ENCODE results near the gene NT5DC2. TPM values are rescaled to one million over a fixed set of nuclear protein-coding genes. Genes with fewer than 3 reads are reported as not detected.
"Not testable (repeated sequence)": the region's sequence is repeated elsewhere in the genome, so short reads cannot be mapped to it uniquely, and the experiment has no call there.

NT5DC2 gene
- total and polyA plus RNA-seq, 7 donors = 6.8 to 13.7 (median 10.3) TPM

- WGBS, 3 donors = 86 to 90% (median 89%) methylated on average over 25 of the region's 25 CpGs
- Histone ChIP-seq H3K36me3 (ENCODE audit: insufficient read depth in 1 of 2, low read depth in 1 of 2) (peaks cover 0 to 5% of the 10 kb centered on the region in 2 donors), H3K27ac (no peak overlapping the region), H3K27me3 (ENCODE audit: insufficient read depth in 3 of 3, low read length in 2 of 3) (no peaks in the 10 kb centered on the region), H3K9me3 (no peaks in the 10 kb centered on the region), H3K4me3 (no peak overlapping the region), H3K4me1 (peaks cover 6% of the 10 kb centered on the region)
- DNase-seq = peak in 1 of 2 donors; percentile 56
- intact Hi-C loops (cut with DNase I) = no loop called here
- no peak for TF ChIP-seq CTCF (IDR thresholded peaks at IDR 0.05)
- no peak for ATAC-seq
Observed at GRCh38 chr3:52528586-52529375, 4.9 kb downstream of the NT5DC2 start.

DNA sequence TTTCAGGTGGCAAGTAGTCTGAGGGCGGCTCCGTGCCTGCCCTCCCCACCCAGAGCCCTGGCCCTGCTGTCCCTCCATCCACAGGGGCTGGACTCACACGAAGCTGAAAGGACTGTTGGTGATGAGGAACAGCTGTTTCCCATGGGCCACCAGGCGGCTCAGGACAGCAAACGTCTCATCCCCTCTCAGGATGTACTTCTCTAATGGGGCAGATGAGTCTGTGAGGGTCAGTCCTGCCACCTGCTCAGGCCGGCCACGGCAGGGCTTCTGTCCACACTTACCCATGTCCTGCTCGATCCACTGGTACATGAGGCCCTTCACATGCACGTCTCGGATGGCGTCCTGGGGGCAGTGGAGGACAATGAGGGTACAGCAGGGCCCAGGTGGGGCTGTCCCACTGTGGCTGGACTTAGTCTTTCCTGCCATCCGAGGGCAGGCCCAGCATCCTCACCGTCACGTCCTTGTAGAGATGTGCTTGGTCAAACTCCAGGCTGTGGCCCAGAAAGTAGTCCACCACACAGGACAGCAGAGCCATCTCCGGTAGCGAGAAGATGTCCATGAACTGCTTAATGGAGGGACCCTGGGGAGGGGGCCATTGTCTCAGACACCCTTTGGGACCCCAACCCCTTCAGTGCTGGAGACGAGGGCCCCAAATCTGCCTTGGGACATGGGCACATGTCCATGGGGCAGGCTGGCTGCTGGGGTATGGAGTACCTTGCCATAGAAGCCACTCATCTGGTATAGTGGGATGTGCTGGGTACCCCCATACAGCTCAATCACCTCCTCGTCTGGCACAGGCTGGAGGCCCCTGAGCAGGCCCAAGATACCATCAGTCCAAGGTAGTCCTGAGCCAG, 5.7 kb downstream of the NT5DC2 start:
- Histone ChIP-seq H3K4me3 (no peak overlapping the region), H3K27ac (no peak overlapping the region), H3K4me1 (peaks cover 6% of the 10 kb centered on the region), H3K27me3 (ENCODE audit: insufficient read depth in 3 of 3, low read length in 2 of 3) (no peaks in the 10 kb centered on the region), H3K9me3 (no peaks in the 10 kb centered on the region), H3K36me3 (ENCODE audit: insufficient read depth in 1 of 2, low read depth in 1 of 2) (peaks cover 0 to 5% of the 10 kb centered on the region in 2 donors)
- peak in 1 of 2 donors; percentile 41 for DNase-seq
- WGBS, 3 donors = 84 to 89% (median 87%) methylated on average over 18 of the region's 18 CpGs
- no peak for TF ChIP-seq CTCF (IDR thresholded peaks at IDR 0.05)
- intact Hi-C loops (cut with DNase I) = no loop called here
- ATAC-seq = no peak

GRCh38 chr3:52527039-52527731, 6.5 kb downstream of the NT5DC2 start:
- Histone ChIP-seq H3K4me3 (no peak overlapping the region), H3K27me3 (ENCODE audit: insufficient read depth in 3 of 3, low read length in 2 of 3) (no peaks in the 10 kb centered on the region), H3K4me1 (peaks cover 6% of the 10 kb centered on the region), H3K27ac (no peak overlapping the region), H3K36me3 (ENCODE audit: insufficient read depth in 1 of 2, low read depth in 1 of 2) (peaks cover 0 to 5% of the 10 kb centered on the region in 2 donors), H3K9me3 (no peaks in the 10 kb centered on the region)
- 89 to 91% (median 90%) methylated on average over 14 of the region's 14 CpGs for WGBS, 3 donors
- intact Hi-C loops (cut with DNase I) = no loop called here
- DNase-seq (peak in 1 of 2 donors; percentile 46), ATAC-seq (no peak)
- TF ChIP-seq CTCF (IDR thresholded peaks at IDR 0.05) = no peak

DNA sequence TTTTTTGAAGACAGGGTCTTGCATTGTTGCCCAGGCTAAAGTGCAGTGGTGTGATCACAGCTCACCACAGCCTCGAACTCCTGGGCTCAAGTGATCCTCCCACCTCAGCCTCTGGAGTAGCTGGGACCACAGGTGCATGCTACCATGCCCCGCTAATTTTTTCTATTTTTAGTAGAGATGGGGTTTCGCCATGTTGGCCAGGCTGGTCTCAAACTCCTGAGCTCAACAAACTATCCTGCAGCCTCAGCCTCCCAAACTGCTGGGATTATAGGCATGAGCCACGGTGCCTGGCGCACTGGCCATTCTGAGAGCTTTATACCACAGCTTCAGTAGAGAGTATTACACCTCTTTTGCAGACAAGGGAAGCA, 7.0 kb downstream of the NT5DC2 start:
- ATAC-seq; H3K4me1 ChIP-seq; H3K4me3 ChIP-seq; H3K9me3 ChIP-seq; H3K36me3 ChIP-seq (ENCODE audit: insufficient read depth in 1 of 2, low read depth in 1 of 2); H3K27me3 ChIP-seq (ENCODE audit: insufficient read depth in 3 of 3, low read length in 2 of 3); H3K27ac ChIP-seq: not testable (repeated sequence)
- 79 to 91% (median 83%) methylated on average over 5 of the region's 5 CpGs for WGBS, 3 donors
- intact Hi-C loops (cut with DNase I) = loop anchor here in 1 of 2 donors (1.0 kb wide), 1 partner anchor 10 kb away; no protein-coding TSS in a partner anchor
- peak in 1 of 2 donors; percentile 32 for DNase-seq
